Heart left ventricle (tissue), 16 donors: Measurements from ENCODE around the gene NUDCD3. TPM values are rescaled to one million over a fixed set of nuclear protein-coding genes. Genes with fewer than 3 reads are reported as not detected.
A peak's percentile ranks its signal among the peaks of the same experiment; 100 is the strongest.

Source experiments
- ATAC-seq, 4 donors: fragments of 200-7000 bp; cut with Tn5 transposase; one replicate each; pipeline ENCODE4 v1.9.1; 2020 to 2022; ENCODE audit warnings: moderate library complexity in 4 of 4, mild to moderate bottlenecking in 3 of 4, moderate number of reproducible peaks in 1 of 4
- DNase-seq, 5 donors: peaks; one replicate each; pipeline ENCODE4 v3.0.0-alpha.2; 2020
- H3K27ac ChIP-seq, 12 donors: fragments of 200-600 bp; sonication (generic) in 4 of 12; one replicate each; pipeline versions ENCODE4 v1.5.0 to v1.8.0; 2016 to 2022; ENCODE audit warnings: mild to moderate bottlenecking in 2 of 12
- H3K27me3 ChIP-seq, 9 donors: fragments of 200-600 bp; sonication (generic) in 2 of 9; one replicate each; pipeline versions ENCODE4 v1.5.1 to v1.8.0; 2016 to 2022; ENCODE audit warnings: mild to moderate bottlenecking in 3 of 9
- H3K36me3 ChIP-seq, 9 donors: fragments of 200-600 bp; sonication (generic) in 2 of 9; one replicate each; pipeline versions ENCODE4 v1.5.0 to v1.8.0; 2018 to 2022; ENCODE audit warnings: mild to moderate bottlenecking in 2 of 9
- H3K4me1 ChIP-seq, 12 donors: fragments of 200-600 bp; sonication (generic) in 4 of 12; one replicate each; pipeline versions ENCODE4 v1.5.0 to v1.8.0; 2016 to 2022; ENCODE audit warnings: mild to moderate bottlenecking in 3 of 12
- H3K4me3 ChIP-seq, 12 donors: fragments of 200-600 bp; sonication (generic) in 4 of 12; one replicate each; pipeline versions ENCODE4 v1.5.0 to v1.8.0; 2017 to 2022; ENCODE audit warnings: mild to moderate bottlenecking in 9 of 12, moderate library complexity in 4 of 12
- H3K9me3 ChIP-seq, 12 donors: fragments of 200-600 bp; sonication (generic) in 4 of 12; one replicate each; pipeline versions ENCODE4 v1.5.0 to v1.8.0; 2016 to 2022; ENCODE audit warnings: mild to moderate bottlenecking in 1 of 12
- CTCF ChIP-seq, 12 donors: fragments of 200-600 bp; sonication (generic) in 4 of 12; IDR thresholded peaks; one replicate each; pipeline versions ENCODE4 v1.5.0 to v1.8.0; 2018 to 2022; ENCODE audit warnings: antibody characterized with exemption in 12 of 12, mild to moderate bottlenecking in 5 of 12
- POLR2A ChIP-seq, 2 donors: fragments of 450-650 bp; IDR thresholded peaks; one replicate each; pipeline ENCODE4 v1.6.1; 2017; ENCODE audit warnings: antibody characterized with exemption in 2 of 2, mild to moderate bottlenecking in 2 of 2, moderate library complexity in 2 of 2
- WGBS, 4 donors: extraction: QIAGEN DNeasy Blood & Tissue Kit in 2 of 4; methylation state at CpG; one replicate each; pipeline versions ENCODE4 v1.1.5 to v1.1.7; 2013 to 2018; 5-methylcytosine and 5-hydroxymethylcytosine counted together
- intact Hi-C, 10 donors: fragments of 100-400 bp; cut with DNase I; formaldehyde crosslinking; loops; one replicate each; pipeline versions ENCODE4 v1.11.1 to v1.14.2; 2022
- polyA plus RNA-seq, 2 donors: library from polyadenylated mRNA; stranded (reverse); fragments of 200-250 nt; gene quantifications; one replicate each; pipeline ENCODE4 v1.2.3, GENCODE V29; 2013
- total RNA-seq, 9 donors: library from RNA; depleted of rRNA in 2 of 9; stranded (reverse); fragments of >200 nt in 2 of 9; fragmentation: NEBNext Ultra II Directional in 3 of 9; extraction: Animal tissue kit (Norgen Biotek cat#: 25700) in 3 of 9; gene quantifications; one replicate each; pipeline versions ENCODE4 v1.1.0 to v1.2.4, GENCODE V29; 2016 to 2023
- donor health status: ischemic (EF 13 %, LVEDD 7.1; RV severe dilation, severe dysfunction).
- donor health status: healthy with polysubstance abuse.
- donor health status: DM: no; HTN: yes; CAD: no.
- donor health status: DM: no; HTN: no; CAD: no.
- donor health status: ischemic (EF 25% LVEDD 6.9; RV normal size, moderate dysfunction).
- donor health status: ischemic (EF 25% LVEDD 5.7; RV mildly dilated, moderate dysfunction).
- donor health status: healthy.
- donor health status: DM: yes; HTN: yes; CAD: no.
- donor health status: ischemic (EF 35%, LVEDD 5.7; RV mildly dilated, moderate dysfunction).
- donor health status: nonischemic (EF 11% LVEDD 7.7; RV severe dilation, severe dysfunction).
- donor health status: DM: yes; HTN: yes; CAD: no.
- donor health status: PGD.
- donor health status: ischemic (EF 29% LVEDD 5.4; RV normal size, mild dysfunction).
- donor health status: nonischemic (EF 23%, LVEDD 6.1; RV moderate dilation, normal function).

The NUDCD3 gene
- total and polyA plus RNA-seq, 11 donors = 16.7 to 133 (median 91.5) TPM

- H3K27ac ChIP-seq = no peak overlapping the region
- no peaks in the 10 kb centered on the region for H3K9me3 ChIP-seq
- H3K36me3 ChIP-seq = peaks cover 0 to 57% (median 41%) of the 10 kb centered on the region in 9 donors
- no peak for DNase-seq
- intact Hi-C loops = no loop called here
- no peak for TF ChIP-seq POLR2A (IDR thresholded peaks at IDR 0.05)
- no peak for TF ChIP-seq CTCF (IDR thresholded peaks at IDR 0.05)
- H3K4me1 ChIP-seq = peaks cover 0 to 29% (median 15%) of the 10 kb centered on the region in 12 donors
- WGBS, 4 donors = 92 to 95% (median 94%) methylated on average over 6 of the region's 6 CpGs
- ATAC-seq = no peak
- no peak overlapping the region for H3K4me3 ChIP-seq
- no peaks in the 10 kb centered on the region for H3K27me3 ChIP-seq
These were observed 96.4 kb downstream of the NUDCD3 start for GRCh38 chr7:44394112-44394447.

- no peak overlapping the region for H3K27ac ChIP-seq
- peaks cover 0 to 63% (median 47%) of the 10 kb centered on the region in 9 donors for H3K36me3 ChIP-seq
- no peaks in the 10 kb centered on the region for H3K27me3 ChIP-seq
- no peak overlapping the region for H3K4me3 ChIP-seq
- 92 to 97% (median 96%) methylated on average over 6 to 7 of the region's 7 CpGs for WGBS, 4 donors
- no peak for ATAC-seq
- intact Hi-C loops = no loop called here
- no peaks in the 10 kb centered on the region for H3K9me3 ChIP-seq
- no peak for DNase-seq
- no peak for TF ChIP-seq CTCF (IDR thresholded peaks at IDR 0.05)
- no peak for TF ChIP-seq POLR2A (IDR thresholded peaks at IDR 0.05)
- peaks cover 0 to 23% (median 12%) of the 10 kb centered on the region in 12 donors for H3K4me1 ChIP-seq
These were observed 97.0 kb downstream of the NUDCD3 start for GRCh38 chr7:44393238-44394111.

- intact Hi-C loops = no loop called here
- Histone ChIP-seq H3K4me3 (no peak overlapping the region), H3K4me1 (peaks cover 0 to 16% (median 3%) of the 10 kb centered on the region in 12 donors), H3K36me3 (peaks cover 0 to 72% (median 54%) of the 10 kb centered on the region in 9 donors), H3K9me3 (no peaks in the 10 kb centered on the region), H3K27ac (no peak overlapping the region), H3K27me3 (no peaks in the 10 kb centered on the region)
- TF ChIP-seq POLR2A (IDR thresholded peaks at IDR 0.05) (no peak), CTCF (IDR thresholded peaks at IDR 0.05) (no peak)
- no peak for DNase-seq
- no peak for ATAC-seq
These were observed 97.8 kb downstream of the NUDCD3 start for GRCh38 chr7:44392618-44393010.

GRCh38 chr7:44391746-44392617 is 98.5 kb downstream of the NUDCD3 start:
- peaks cover 0 to 77% (median 58%) of the 10 kb centered on the region in 9 donors for H3K36me3 ChIP-seq
- H3K9me3 ChIP-seq = no peaks in the 10 kb centered on the region
- H3K4me3 ChIP-seq = no peak overlapping the region
- H3K27me3 ChIP-seq = no peaks in the 10 kb centered on the region
- peak in 1 of 5 donors; percentile 5 for DNase-seq
- H3K4me1 ChIP-seq = peaks cover 0 to 10% (median under 1%) of the 10 kb centered on the region in 12 donors
- no peak for TF ChIP-seq CTCF (IDR thresholded peaks at IDR 0.05)
- no peak for TF ChIP-seq POLR2A (IDR thresholded peaks at IDR 0.05)
- intact Hi-C loops = no loop called here
- 96 to 98% (median 97%) methylated on average over 11 of the region's 11 CpGs for WGBS, 4 donors
- ATAC-seq = no peak
- no peak overlapping the region for H3K27ac ChIP-seq
